HFFc6 (cell line): ENCODE data around the gene PLXDC2. TPM values are rescaled to one million over a fixed set of nuclear protein-coding genes. Genes with fewer than 3 reads are reported as not detected.

Source experiments
- DNase-seq: peaks from one replicate; pipeline ENCODE4 v3.0.0-alpha.2; 2018
- H3K27ac Mint-ChIP-seq: 2 replicates; pipeline ENCODE4 v1.8.0; 2020; ENCODE audit warnings: mild to moderate bottlenecking, mixed read lengths
- H3K27me3 Mint-ChIP-seq: 2 replicates; pipeline ENCODE4 v1.8.0; 2021; ENCODE audit warnings: mild to moderate bottlenecking, moderate library complexity, mixed read lengths; ENCODE audit not compliant: insufficient read depth
- H3K36me3 Mint-ChIP-seq: 2 replicates; pipeline ENCODE4 v1.8.0; 2021; ENCODE audit warnings: low read depth, mixed read lengths
- H3K4me1 Mint-ChIP-seq: 2 replicates; pipeline ENCODE4 v1.8.0; 2020; ENCODE audit warnings: low read depth, mixed read lengths
- H3K4me3 Mint-ChIP-seq: 2 replicates; pipeline ENCODE4 v1.8.0; 2020; ENCODE audit warnings: mild to moderate bottlenecking, moderate library complexity, mixed read lengths
- H3K9me3 Mint-ChIP-seq: 2 replicates; pipeline ENCODE4 v1.8.0; 2020; ENCODE audit warnings: mild to moderate bottlenecking, mixed read lengths
- total RNA-seq, 6 experiments: library from RNA; stranded (reverse); fragmentation: NEBNext Ultra II Directional; extraction: Animal tissue kit (Norgen Biotek cat#: 25700); gene quantifications; 2 replicates in 1 of 6; 3 replicates in 5 of 6; pipeline ENCODE4 v1.2.3, GENCODE V29; 2021
- TF ChIP-seq, protein P1 (sequence below): fragments of 200-600 bp; sonication (generic); IDR thresholded peaks from 2 replicates; pipeline ENCODE4 v1.5.0; 2021; ENCODE audit warnings: antibody characterized with exemption, mild to moderate bottlenecking

PLXDC2 gene
- total RNA-seq, 6 experiments from 2014 or later: 0.17 to 2.3 (median 0.36) TPM

DNA sequence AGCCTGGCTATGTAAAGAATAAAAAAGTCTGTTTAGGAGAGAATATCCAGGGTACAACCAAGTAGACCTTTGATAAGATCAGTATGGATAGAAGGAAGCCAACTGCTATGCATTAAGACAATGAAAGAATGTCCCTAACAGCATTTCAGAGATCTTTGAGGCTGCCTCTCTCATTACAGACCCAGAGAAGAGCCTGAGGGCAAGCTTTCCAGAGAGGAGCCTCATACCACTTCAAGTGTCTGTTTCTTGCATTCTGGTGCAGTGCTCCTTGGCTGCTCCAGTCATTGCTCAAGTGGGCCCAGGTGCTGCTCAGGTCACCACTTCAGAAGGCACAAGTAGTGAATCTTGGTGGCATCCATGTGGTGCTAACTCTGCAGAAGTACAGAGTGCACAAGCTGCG is 514.0 kb downstream of the PLXDC2 start:
- peaks cover 47% of the 10 kb centered on the region for H3K9me3 Mint-ChIP-seq
- no peak overlapping the region for H3K27ac Mint-ChIP-seq
- H3K27me3 Mint-ChIP-seq: no peaks in the 10 kb centered on the region
- H3K4me3 Mint-ChIP-seq: no peak overlapping the region
- DNase-seq: no peak
- TF ChIP-seq, protein P1, sequence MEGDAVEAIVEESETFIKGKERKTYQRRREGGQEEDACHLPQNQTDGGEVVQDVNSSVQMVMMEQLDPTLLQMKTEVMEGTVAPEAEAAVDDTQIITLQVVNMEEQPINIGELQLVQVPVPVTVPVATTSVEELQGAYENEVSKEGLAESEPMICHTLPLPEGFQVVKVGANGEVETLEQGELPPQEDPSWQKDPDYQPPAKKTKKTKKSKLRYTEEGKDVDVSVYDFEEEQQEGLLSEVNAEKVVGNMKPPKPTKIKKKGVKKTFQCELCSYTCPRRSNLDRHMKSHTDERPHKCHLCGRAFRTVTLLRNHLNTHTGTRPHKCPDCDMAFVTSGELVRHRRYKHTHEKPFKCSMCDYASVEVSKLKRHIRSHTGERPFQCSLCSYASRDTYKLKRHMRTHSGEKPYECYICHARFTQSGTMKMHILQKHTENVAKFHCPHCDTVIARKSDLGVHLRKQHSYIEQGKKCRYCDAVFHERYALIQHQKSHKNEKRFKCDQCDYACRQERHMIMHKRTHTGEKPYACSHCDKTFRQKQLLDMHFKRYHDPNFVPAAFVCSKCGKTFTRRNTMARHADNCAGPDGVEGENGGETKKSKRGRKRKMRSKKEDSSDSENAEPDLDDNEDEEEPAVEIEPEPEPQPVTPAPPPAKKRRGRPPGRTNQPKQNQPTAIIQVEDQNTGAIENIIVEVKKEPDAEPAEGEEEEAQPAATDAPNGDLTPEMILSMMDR: no peak
- no peaks in the 10 kb centered on the region for H3K4me1 Mint-ChIP-seq
- H3K36me3 Mint-ChIP-seq: no peaks in the 10 kb centered on the region

DNA sequence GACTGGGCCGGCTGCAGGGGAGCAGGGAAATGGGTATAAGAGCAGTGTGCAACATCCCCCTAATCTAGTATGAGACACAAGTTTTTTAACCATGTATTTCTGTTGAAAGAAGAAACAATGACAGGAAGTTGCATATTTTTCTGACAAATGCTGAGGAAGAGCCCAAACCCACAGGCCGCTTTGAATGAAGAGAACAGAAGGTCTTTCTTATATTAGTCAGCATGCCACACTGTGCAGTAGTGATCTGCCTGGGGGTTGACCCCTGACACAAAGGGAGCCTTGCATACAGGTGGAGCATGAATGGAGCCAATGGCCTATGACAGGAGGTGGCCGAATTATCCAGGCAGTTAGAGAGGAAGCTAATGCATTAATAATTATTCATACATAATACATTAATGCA is 518.3 kb downstream of the PLXDC2 start:
- Mint-ChIP-seq H3K36me3 (no peaks in the 10 kb centered on the region), H3K4me1 (no peaks in the 10 kb centered on the region), H3K27me3 (no peaks in the 10 kb centered on the region), H3K27ac (no peak overlapping the region), H3K9me3 (peaks cover 42% of the 10 kb centered on the region), H3K4me3 (no peak overlapping the region)
- TF ChIP-seq, protein P1: no peak
- no peak for DNase-seq
